Skeletal muscle cell (primary cell): ENCODE results near the gene SNORC.

Source experiments
- DNase-seq: peaks from one replicate; pipeline ENCODE4 v3.0.0-alpha.2; 2010; ENCODE audit warnings: low read depth
- H3K4me3 ChIP-seq: 2 replicates; pipeline ENCODE4 v1.5.1; 2011; ENCODE audit warnings: low read depth, mild to moderate bottlenecking, control low read depth, low read length, moderate library complexity

Gene SNORC

DNA sequence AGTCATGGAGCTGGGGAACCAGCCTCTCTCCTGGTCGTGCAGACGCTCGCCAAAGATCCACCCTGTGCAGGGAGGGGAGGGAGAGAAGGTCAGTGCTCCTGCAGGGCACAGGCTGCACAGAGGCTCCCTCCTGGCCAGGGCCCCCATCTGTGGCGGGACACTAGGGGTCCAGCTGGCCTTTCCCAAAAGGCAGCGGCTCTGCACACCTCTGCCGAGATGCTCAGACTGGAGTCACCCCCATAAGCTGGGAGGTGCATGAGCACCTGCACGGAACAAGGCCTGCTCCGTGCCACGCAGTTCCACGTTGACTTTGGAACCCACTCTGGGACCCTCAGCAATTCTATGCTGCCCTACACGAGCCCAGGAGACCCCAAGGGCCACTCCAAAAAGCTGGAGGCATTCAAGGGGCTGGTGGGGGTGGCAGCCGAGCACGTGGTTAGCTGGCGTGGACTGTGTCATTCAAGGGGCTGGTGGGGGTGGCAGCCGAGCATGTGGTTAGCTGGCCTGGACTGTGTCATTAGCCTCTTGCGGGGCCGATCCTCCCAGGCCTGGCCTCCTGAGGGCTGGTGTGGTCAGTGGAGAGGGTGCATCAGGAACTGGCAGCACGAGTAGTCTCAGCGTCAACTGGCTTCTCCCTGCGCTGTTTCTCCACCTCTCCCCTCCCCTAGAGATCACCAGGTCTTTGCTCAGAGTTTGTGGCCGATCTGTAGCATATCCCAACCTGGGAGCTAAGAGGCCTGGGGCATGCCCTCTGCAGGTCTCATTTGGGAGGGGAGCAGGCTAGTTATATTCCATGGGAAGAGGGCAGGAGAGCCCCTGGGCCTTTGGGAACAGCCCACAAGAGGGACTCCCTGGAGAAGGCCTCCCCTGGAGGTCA is 9.8 kb downstream of the SNORC start:
- no peak overlapping the region for H3K4me3 ChIP-seq
- no peak for DNase-seq

DNA sequence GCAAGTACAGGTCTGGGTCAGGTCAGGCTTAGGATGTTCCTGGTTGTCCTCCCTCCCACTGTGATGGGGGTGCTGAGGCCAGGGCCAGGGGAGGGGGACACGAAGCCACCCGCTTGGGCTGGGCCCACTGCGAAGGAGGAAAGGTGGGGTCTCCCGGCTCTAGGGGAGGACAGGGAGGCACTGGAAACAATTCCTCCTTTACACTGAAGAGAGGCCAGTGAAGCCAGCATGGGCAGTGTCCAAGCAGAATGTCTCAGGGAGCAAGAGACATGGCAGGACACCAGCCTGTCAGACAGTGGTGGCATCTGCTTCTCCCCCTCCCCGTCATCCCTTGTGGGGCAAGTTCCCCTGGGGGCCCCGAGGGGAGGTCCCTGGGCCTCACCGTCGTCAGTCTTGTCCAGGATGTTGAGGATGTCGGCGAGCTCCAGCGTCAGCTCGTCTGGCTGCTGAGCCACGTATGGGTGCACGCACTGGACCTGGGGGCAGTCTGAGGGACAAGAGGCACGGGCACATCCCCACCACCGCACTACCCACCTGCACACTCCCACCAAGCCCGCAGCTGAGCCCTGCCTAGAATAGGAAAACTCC is 10.8 kb downstream of the SNORC start:
- no peak for DNase-seq
- no peak overlapping the region for H3K4me3 ChIP-seq

DNA sequence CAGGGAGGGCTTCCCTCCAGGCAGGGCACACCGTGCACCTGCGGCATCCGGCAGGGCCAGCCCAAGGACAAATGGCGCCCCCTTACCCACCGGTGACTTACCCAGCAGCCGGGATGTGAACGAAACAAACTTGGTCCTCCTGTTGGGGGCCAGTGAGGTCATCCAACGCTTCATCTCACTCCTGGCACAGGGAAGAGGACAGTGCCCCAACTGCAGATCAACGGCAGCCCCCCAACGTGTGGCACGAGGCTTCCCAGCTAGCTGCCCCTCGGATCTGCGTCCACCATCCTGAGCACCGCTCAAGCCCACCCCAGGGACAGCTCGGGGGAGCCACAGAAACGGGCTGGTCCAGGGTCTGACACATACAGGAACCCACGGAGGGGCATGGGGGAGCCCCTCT is 12.0 kb downstream of the SNORC start:
- no peak for DNase-seq
- no peak overlapping the region for H3K4me3 ChIP-seq

DNA sequence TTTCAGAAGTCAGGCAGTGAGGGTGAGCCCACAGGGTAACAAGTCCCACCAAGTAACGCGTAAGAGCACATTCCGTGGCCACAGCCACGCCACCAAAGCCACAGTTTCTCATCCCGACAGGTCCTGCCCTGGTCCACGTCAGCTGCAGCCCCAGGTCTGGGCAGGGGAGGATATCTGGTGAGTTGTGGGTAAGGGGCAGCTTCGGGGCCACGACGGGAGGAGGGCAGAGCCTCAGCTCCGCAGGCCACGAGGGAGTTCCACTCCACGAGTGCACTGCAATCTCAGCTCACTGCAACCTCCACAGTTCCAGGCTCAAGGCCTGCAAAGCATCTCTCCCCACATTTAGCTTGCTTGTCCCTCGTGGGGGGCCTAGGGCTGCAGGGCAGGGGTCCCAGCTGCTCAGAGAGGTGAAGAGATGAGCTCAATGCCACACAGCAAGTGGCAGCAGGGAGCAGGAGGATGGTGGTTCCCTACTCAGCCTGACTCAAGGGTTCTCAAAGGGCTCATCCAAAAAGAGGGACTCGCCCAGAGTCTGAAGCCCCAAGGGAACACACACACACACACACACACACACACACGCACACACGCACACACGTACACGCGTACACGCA is 12.5 kb downstream of the SNORC start:
- DNase-seq = no peak
- H3K4me3 ChIP-seq = no peak overlapping the region

DNA sequence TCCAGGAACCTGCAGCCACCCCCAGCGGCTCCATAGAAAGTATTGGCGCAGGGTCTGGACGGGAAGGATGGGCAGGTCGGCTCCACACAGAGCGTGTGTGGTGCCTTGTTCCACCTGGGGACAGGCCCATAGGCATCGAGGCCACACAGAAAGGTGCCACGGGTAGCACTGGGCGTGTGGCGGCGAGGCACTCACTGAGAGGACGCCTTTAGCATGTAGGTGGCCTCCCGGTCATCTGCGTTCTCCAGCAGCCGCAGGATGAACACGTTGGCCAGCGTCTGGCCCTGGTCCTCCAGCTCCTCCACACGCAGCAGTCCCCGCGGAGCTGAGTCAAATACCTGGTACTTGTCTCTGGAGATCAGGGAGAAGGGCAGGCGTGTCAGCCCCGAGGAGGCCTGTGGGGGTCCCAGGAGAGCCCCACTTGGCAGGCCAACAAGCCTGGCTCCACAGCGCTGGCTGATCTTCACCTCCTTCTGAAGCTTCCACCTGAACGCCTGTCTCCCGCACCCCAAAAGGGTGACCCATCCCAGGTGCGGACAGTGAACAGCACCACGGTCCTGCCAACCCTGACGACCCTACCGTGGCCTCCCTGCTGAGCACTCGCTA is 13.2 kb downstream of the SNORC start:
- H3K4me3 ChIP-seq = no peak overlapping the region
- DNase-seq = no peak

DNA sequence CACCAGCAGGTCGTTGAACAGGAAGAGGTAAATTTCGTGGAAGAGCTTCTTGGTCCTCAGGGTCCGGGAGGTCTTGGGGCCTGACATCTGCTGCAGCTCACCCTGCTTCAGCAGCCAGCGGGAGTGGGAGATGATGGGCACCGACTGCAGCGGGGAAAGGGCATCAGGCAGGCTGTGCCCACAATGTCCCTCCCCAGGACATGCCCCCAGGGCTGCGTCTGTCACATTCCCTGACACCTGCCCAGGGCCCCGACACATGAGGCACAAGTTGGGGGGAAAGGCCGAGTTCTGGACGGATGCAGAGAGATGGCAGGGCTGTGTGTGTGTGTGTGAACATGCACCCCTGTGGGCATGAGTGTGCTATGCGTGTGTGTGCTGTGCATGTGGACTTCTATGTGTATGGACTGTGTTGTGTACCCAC is 13.9 kb downstream of the SNORC start:
- H3K4me3 ChIP-seq = no peak overlapping the region
- no peak for DNase-seq

DNA sequence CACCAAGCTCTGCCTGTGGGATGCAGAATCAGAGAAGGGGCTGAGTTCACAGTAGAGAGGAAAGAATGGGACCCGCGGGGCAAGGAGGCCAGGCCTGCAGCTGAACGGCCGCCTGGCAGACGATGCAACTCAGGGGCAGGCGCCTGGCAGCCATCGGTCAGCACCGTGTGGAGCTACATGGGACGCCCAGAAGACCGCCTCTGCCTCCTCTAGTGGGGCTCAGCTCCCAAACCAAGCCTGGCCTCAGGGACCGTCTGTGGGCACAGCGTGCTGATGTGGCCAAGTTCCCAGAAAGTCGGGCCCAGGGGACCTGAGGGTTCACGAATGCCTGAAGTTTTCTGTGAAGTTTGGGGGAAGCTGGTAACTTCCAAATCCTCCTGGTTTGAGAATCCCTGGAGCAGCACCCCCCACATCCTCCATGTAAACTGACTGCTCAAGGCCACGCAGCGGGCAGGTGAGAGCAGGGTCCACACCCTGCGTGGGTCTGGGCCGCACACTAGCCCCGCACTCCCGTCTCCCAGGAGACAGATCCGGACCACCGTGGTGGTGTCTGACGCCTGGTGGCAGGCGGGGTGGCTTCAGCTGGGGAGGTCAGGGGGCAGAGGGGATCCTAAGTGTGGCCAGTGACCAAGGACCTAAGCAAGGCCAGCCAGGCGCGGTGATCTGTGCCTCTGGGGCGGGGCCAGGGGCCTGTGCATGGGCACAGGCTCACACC is 14.6 kb downstream of the SNORC start:
- DNase-seq = no peak
- H3K4me3 ChIP-seq = no peak overlapping the region

DNA sequence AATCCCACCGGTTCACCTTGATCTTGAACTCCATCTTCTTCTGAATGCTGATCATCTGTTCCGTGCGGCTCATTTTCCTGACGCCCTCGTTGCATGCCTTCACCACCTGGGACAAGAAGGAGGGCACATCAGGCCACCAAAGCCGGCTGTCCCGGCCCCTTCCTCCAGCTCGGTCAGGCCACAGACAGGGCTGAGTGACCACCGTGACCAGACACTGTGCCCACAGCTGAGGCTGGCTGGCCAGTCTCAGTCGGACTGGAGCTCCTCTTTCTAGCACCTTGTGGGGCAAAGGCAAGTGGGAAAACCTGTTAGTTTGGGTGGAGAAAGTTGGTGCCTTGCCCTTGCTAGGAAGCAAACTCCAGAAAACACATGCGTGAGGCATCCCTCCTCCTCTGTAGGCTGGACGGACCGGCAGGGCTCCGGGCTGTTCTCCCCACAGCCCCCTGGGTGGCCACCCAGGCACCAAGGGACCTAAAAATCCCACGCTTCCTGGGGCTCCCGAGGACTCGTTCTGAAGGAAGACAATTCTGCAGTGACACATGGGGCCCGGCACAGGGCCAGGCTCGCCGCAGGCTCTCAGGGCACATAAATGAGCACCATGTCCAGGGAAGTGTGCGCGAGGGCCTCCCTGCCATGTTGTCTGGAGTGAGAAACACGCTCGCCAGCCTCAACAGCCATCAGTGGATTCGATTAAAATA is 15.3 kb downstream of the SNORC start:
- no peak overlapping the region for H3K4me3 ChIP-seq
- no peak for DNase-seq

DNA sequence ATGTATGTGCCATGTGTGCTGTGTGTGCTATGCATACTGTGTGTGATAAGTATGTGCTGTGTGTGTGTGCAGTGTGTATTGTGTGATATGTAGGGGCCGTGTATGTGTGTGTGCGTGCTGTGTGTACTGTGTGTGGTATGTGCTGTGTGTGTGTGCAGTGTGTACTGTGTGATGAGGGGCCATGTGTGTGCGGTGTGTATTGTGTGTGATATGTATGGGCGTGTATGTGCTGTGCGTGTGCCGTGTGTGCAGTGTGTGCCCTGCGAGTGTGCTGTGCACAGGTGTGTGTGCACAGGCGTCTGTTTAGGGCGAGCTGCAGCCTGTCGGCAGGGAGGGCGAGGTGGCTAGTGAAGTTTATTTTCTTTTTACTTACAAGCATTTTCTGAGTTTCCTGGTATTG is 16.1 kb downstream of the SNORC start:
- DNase-seq = no peak
- H3K4me3 ChIP-seq = no peak overlapping the region

DNA sequence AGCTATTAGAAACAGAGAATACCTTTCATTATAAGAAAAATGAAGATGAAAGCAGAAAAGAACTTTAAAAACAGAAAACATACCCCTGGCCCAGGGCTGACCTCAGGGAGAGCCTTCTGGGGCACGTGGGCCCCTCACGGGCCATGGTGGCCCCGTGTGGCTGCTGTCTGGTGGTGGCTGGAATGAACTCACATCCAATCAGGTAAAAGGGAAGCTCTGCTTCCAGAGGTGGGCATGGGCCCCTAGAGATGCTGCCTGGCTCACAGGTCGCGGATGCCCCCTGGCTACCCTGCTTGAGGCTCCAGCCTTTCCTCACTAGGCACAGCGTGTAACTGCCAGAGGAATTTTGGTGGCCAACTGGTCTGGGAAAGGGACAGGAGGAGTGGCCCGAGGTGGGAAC is 16.6 kb downstream of the SNORC start:
- no peak overlapping the region for H3K4me3 ChIP-seq
- DNase-seq = no peak

DNA sequence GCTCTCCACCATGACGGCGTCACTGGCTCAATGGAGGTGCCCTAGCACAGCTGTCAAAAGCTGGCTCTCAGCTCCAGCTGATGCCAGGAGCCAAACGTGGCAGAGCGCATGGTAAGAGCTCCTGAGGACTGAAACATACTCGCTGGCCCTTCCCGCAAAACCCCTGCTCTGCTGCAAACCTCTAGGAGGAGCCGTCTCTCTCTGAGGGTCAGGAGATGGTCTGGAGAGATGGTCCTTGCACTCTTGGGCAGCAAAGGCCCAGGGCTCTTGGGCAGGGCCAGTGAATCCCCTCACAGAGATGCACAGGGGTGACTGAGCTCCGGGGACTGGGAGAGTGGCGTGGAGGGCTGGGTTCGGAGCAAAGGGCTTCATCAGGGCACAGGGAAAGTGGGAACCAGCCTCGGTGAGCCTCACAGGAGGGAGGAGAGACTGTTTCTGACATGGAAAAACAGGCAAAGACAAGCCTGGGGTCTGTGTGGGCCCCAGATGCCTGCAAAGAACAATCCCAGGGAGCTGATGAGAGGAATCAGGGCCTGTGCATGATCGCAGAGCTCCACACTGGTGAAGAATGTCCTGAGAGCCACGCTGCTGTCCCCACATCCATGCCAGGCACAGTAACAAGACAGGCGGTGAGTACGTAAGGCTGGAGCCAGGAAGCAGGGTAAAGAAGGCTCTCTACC is 17.2 kb downstream of the SNORC start:
- H3K4me3 ChIP-seq = no peak overlapping the region
- DNase-seq = no peak

DNA sequence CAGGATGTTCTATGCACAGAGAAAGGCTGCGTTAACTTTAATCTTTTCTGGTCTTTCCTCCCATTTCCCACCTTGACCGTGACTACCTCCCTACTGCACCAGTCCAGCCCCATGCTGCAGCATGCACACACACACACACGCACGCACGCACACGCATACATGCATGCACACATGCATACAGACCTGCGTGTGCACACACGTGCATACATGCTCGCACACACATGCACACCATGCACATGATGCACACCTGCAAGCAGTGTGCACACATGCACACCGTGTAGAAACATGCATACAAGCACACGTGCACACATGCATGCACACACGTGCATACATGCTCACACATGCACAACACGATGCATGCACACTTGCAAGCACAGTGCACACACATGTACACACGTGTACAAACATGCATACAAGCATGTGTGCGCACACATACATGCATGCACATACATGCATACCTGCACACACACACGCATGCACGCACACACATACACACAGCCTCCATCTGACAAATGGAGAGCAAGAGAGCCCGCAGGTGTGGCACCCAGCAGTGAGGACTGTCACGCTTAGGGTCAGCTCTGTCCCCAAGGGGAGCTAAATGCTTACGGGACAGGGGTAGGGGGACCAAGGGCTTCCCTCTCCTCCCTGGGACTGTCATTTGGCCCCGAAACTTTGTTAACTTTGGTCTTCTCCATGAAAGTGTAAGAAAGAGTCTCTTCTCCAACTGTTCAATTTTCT is 18.2 kb downstream of the SNORC start:
- H3K4me3 ChIP-seq = no peak overlapping the region
- no peak for DNase-seq

DNA sequence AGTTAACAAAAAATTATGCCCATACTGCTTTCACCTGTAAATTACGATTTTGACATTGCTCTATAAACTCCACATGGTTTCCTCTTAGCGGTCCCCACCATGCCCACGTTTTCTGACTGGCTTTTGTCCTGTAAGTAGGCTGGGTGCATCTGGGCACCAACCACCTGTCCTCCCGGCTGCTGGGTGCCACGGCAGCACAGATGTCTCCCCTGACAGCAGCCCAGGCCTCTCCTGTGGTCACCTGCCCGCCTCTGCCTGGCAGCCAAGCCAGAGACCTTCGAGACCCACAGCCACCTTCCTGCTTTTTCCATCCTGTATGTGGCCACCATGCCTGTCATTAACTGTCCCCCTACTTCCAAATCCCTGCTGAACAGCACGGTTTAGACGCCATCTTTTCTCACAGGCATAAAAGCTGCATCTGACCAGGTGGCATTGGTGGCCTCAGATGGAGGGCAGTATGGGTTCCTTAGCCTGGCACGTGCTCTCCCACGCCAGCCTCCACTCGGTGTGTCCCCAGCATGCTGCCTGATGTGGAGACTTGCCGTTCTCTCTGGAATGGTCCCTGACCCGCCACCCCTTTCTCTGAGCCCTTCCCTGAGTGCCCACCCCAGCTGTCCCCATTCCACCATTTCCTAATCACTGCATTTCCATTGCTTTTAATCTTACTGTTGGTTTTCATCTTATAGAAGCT is 18.9 kb downstream of the SNORC start:
- no peak overlapping the region for H3K4me3 ChIP-seq
- DNase-seq = no peak

DNA sequence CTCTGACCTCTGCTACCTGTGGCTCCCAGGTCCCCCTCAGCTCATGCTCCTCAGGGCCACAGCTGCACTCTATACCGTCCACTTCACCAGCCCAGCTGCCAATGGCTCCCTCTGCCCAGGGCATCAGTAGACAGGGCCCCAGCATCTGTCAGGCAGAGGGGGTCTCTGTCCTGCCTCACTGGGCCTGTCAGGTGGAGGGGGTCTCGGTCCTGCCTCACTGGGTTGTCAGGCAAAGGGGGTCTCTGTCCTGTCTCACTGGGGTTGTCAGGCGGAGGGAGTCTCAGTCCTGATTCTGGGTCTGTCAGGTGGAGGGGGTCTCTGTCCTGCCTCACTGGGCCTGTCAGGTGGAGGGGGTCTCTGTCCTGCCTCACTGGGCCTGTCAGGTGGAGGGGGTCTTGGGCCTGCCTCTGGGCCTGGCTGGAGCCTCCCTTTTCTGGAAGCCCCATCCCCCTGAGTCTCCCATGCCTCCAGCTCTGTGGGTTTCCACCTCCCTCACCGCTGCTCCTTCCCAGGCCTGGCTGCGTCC is 19.9 kb downstream of the SNORC start:
- no peak for DNase-seq
- no peak overlapping the region for H3K4me3 ChIP-seq

DNA sequence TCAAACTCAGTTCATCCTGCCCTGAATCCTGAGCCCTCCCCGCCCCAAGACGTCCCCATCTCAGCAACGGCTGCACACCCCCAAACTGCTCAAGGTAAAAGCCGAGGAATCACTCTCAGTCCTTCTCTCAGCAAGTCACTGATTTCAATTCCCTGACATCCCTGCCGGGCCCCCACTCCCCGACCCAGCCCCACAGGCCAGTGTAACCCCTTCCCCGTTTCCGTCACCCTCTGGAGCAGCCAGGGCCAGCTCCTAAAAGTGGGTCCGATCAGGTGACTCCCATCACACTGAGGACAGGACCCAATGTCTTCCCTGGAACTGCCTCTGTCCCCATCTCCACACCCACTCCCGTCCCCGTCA is 20.5 kb downstream of the SNORC start:
- DNase-seq = no peak
- no peak overlapping the region for H3K4me3 ChIP-seq

DNA sequence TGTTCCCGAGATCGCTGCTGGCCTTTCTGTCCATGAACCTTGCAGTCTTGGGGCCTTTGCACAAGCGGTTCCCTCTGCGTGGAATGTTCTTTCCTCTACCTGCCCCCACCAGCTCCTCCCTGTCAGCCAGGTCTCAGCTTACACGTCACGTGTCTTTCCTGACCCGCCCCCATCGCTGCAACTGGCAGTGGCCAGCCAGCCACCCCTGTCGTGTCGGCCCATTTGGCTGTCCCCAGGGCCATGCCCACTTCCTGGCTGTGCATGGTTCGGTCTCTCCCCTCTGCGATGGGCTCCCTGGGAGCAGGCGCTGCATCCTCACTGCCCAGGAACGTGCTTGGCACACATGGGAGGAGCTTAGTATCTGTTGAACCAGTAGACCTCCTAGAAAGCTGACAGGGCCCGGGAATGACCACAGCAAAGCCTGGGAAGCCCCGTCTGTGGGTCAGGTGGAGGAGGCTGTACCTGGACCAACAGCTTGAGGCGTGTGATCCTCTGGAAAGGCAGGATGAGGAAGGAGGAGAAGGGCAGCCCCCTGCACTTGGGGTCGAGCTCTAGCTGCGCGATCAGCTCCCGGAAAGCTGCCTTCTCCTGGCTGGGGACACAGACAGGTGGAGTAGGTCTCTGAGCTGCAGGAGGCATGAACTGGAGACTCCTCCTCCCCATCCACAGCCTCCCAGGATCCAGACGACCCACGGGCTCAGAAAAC is 21.0 kb downstream of the SNORC start:
- no peak overlapping the region for H3K4me3 ChIP-seq
- DNase-seq = no peak

DNA sequence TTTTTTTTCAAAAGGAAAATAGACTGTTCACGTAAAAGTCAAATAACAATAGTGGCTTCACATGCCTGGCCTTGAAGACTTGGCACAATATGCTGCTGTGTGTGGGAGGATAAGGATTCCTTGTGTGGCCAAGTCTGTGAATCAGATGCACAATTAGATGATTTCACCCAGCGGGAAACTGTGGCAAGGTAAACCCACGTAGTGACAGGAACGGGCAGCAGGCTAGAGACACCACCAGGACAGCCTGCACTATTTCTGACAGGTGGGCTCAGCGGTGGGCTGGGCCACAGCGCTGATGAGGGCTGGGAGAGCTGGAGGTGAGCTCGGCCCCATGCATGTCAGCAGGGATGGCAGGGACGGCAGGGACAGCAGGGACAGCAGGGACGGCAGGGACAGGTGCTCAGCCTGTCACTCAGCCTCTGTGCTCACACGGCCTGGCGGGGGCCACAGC is 21.6 kb downstream of the SNORC start:
- peak; percentile 53 for DNase-seq

More for the DNA sequence above, 21.6 kb downstream of the SNORC start:
- no peak overlapping the region for H3K4me3 ChIP-seq
